K562 (cell line): ENCODE measurements around the gene BCL7B.

Source experiments
- ARID2 ChIP-seq: fragments of 450-650 bp; IDR thresholded peaks from 2 replicates; pipeline ENCODE4 v1.6.1; 2017; ENCODE audit warnings: antibody characterized with exemption, mild to moderate bottlenecking
- ZFP30 ChIP-seq: fragments of 250-450 bp; sonication (Bioruptor Pico); IDR thresholded peaks from 2 replicates; pipeline ENCODE4 v1.8.0; 2022; ENCODE audit warnings: moderate library complexity, mild to moderate bottlenecking, inconsistent platforms, borderline replicate concordance
- ZNF274 ChIP-seq: IDR thresholded peaks from 2 replicates; pipeline ENCODE4 v1.6.1; 2011; ENCODE audit warnings: low read depth, mild to moderate bottlenecking, low read length, moderate library complexity, borderline replicate concordance
- TF ChIP-seq, protein P1 (sequence below), 3 experiments: IDR thresholded peaks in 2 of 3; conservative IDR thresholded peaks in 1 of 3; 2 replicates each; pipeline ENCODE4 v1.5.1; 2011 to 2012; ENCODE audit warnings: low read length in 3 of 3, mild to moderate bottlenecking in 3 of 3, control low read depth in 2 of 3, improper control_type of control experiment in 1 of 3, inconsistent platforms in 1 of 3, low read depth in 1 of 3, mixed read lengths in 1 of 3, moderate library complexity in 1 of 3; ENCODE audit not compliant: insufficient read depth in 2 of 3

GRCh38 chr7:73537051-73537450 lies 20.4 kb downstream of the BCL7B start:
- TF ChIP-seq, protein P1, sequence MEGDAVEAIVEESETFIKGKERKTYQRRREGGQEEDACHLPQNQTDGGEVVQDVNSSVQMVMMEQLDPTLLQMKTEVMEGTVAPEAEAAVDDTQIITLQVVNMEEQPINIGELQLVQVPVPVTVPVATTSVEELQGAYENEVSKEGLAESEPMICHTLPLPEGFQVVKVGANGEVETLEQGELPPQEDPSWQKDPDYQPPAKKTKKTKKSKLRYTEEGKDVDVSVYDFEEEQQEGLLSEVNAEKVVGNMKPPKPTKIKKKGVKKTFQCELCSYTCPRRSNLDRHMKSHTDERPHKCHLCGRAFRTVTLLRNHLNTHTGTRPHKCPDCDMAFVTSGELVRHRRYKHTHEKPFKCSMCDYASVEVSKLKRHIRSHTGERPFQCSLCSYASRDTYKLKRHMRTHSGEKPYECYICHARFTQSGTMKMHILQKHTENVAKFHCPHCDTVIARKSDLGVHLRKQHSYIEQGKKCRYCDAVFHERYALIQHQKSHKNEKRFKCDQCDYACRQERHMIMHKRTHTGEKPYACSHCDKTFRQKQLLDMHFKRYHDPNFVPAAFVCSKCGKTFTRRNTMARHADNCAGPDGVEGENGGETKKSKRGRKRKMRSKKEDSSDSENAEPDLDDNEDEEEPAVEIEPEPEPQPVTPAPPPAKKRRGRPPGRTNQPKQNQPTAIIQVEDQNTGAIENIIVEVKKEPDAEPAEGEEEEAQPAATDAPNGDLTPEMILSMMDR (IDR thresholded peaks at IDR 0.05 in 2 of 3, conservative IDR thresholded peaks at IDR 0.05 in 1 of 3; ENCODE audit: insufficient read depth in 2 of 3, low read depth in 1 of 3, low read length in 3 of 3) = no peak
- TF ChIP-seq ZNF274 (no peak), ZFP30 (CRISPR knock-in tag) (no peak), ARID2 (no peak)
